Thyroid gland (tissue), 4 donors: ENCODE results near the gene ZNF385B. TPM values are rescaled to one million over a fixed set of nuclear protein-coding genes. Genes with fewer than 3 reads are reported as not detected.

ENCODE experiments used
- DNase-seq, 2 donors: peaks; one replicate each; pipeline ENCODE4 v3.0.0-alpha.2; 2019
- H3K27ac ChIP-seq, 3 donors: fragments of 200-600 bp; sonication (generic); 1 replicate in 2 of 3; 2 replicates in 1 of 3; pipeline ENCODE4 v1.5.1; 2016 to 2019; ENCODE audit warnings: mild to moderate bottlenecking in 1 of 3, moderate library complexity in 1 of 3
- H3K27me3 ChIP-seq: fragments of 200-600 bp; sonication (generic); one replicate; pipeline ENCODE4 v1.5.1; 2019
- H3K36me3 ChIP-seq, 2 donors: fragments of 200-600 bp; sonication (generic); one replicate each; pipeline ENCODE4 v1.5.1; 2016 to 2019
- H3K4me1 ChIP-seq, 2 donors: fragments of 200-600 bp; sonication (generic); one replicate each; pipeline ENCODE4 v1.5.1; 2017 to 2019
- H3K4me3 ChIP-seq, 3 donors: fragments of 200-600 bp; sonication (generic); replicated peaks in 1 of 3; 1 replicate in 2 of 3; 2 replicates in 1 of 3; pipeline ENCODE4 v1.5.1; 2016; ENCODE audit warnings: mild to moderate bottlenecking in 1 of 3
- H3K9me3 ChIP-seq: fragments of 200-600 bp; sonication (generic); one replicate; pipeline ENCODE4 v1.5.1; 2017
- CTCF ChIP-seq, 6 experiments: fragments of 200-600 bp in 3 of 6; fragments of 450-650 bp in 3 of 6; sonication (generic) in 3 of 6; IDR thresholded peaks; one replicate each; pipeline ENCODE4 v1.5.1; 2016 to 2019; ENCODE audit warnings: antibody characterized with exemption in 6 of 6, mild to moderate bottlenecking in 2 of 6, inconsistent platforms in 1 of 6, moderate library complexity in 1 of 6
- POLR2A ChIP-seq, 2 donors: fragments of 450-650 bp; IDR thresholded peaks; one replicate each; pipeline ENCODE4 v1.6.1; 2017; ENCODE audit warnings: antibody characterized with exemption in 2 of 2, mild to moderate bottlenecking in 2 of 2, moderate library complexity in 1 of 2
- WGBS, 2 donors: methylation state at CpG; one replicate each; pipeline ENCODE4 v1.1.5; 2017; 5-methylcytosine and 5-hydroxymethylcytosine counted together
- intact Hi-C: fragments of 100-400 bp; cut with DNase I; formaldehyde crosslinking; loops from one replicate; pipeline ENCODE4 v1.15.1; 2023
- total RNA-seq, 4 donors: library from RNA; depleted of rRNA; stranded (reverse); fragments of >200 nt; gene quantifications; one replicate each; pipeline ENCODE4 v1.2.3, GENCODE V29; 2016

Gene ZNF385B
- total RNA-seq, 4 donors from 2014 or later, result 1.3 to 2.8 (median 1.8) TPM

GRCh38 chr2:179554639-179555386, 306.6 kb downstream of the ZNF385B start:
- 90 to 91% methylated on average over 4 of the region's 4 CpGs for WGBS, 2 donors
- no peak for DNase-seq
- Histone ChIP-seq H3K4me3 (no peak overlapping the region), H3K9me3 (no peaks in the 10 kb centered on the region), H3K4me1 (no peaks in the 10 kb centered on the region), H3K27ac (no peak overlapping the region), H3K36me3 (no peaks in the 10 kb centered on the region), H3K27me3 (no peaks in the 10 kb centered on the region)
- intact Hi-C loops, result no loop called here
- TF ChIP-seq CTCF (IDR thresholded peaks at IDR 0.05), result no peak
- no peak for TF ChIP-seq POLR2A (IDR thresholded peaks at IDR 0.05)

GRCh38 chr2:179553382-179553781, 308.0 kb downstream of the ZNF385B start:
- no peak for DNase-seq
- no peaks in the 10 kb centered on the region for H3K4me1 ChIP-seq
- TF ChIP-seq POLR2A (IDR thresholded peaks at IDR 0.05) (no peak), CTCF (IDR thresholded peaks at IDR 0.05) (no peak)
- no peaks in the 10 kb centered on the region for H3K27me3 ChIP-seq
- no peaks in the 10 kb centered on the region for H3K9me3 ChIP-seq
- no peaks in the 10 kb centered on the region for H3K36me3 ChIP-seq
- WGBS, 2 donors, result 92 to 93% methylated on average over 3 of the region's 3 CpGs
- H3K27ac ChIP-seq, result no peak overlapping the region
- intact Hi-C loops, result no loop called here
- no peak overlapping the region for H3K4me3 ChIP-seq

- intact Hi-C loops, result no loop called here
- H3K4me1 ChIP-seq, result no peaks in the 10 kb centered on the region
- TF ChIP-seq POLR2A (IDR thresholded peaks at IDR 0.05) (no peak), CTCF (IDR thresholded peaks at IDR 0.05) (no peak)
- no peaks in the 10 kb centered on the region for H3K27me3 ChIP-seq
- H3K4me3 ChIP-seq, result no peak overlapping the region
- no peak overlapping the region for H3K27ac ChIP-seq
- 76 to 78% methylated on average over 1 of the region's 1 CpG for WGBS, 2 donors
- H3K9me3 ChIP-seq, result no peaks in the 10 kb centered on the region
- no peaks in the 10 kb centered on the region for H3K36me3 ChIP-seq
- DNase-seq, result no peak
Observed at GRCh38 chr2:179551539-179552045, 309.8 kb downstream of the ZNF385B start.

GRCh38 chr2:179550849-179551248, 310.6 kb downstream of the ZNF385B start:
- Histone ChIP-seq H3K27ac (no peak overlapping the region), H3K27me3 (no peaks in the 10 kb centered on the region), H3K4me3 (no peak overlapping the region), H3K36me3 (no peaks in the 10 kb centered on the region), H3K4me1 (no peaks in the 10 kb centered on the region), H3K9me3 (no peaks in the 10 kb centered on the region)
- no peak for DNase-seq
- TF ChIP-seq CTCF (IDR thresholded peaks at IDR 0.05), result no peak
- 90 to 92% methylated on average over 4 of the region's 4 CpGs for WGBS, 2 donors
- intact Hi-C loops, result no loop called here

GRCh38 chr2:179550214-179550613, 311.2 kb downstream of the ZNF385B start:
- no peaks in the 10 kb centered on the region for H3K4me1 ChIP-seq
- TF ChIP-seq CTCF (IDR thresholded peaks at IDR 0.05) (no peak), POLR2A (IDR thresholded peaks at IDR 0.05) (no peak)
- no peaks in the 10 kb centered on the region for H3K27me3 ChIP-seq
- H3K9me3 ChIP-seq, result no peaks in the 10 kb centered on the region
- no peak overlapping the region for H3K27ac ChIP-seq
- no peak for DNase-seq
- 95% methylated on average over 1 of the region's 1 CpG for WGBS, 2 donors
- H3K36me3 ChIP-seq, result no peaks in the 10 kb centered on the region
- H3K4me3 ChIP-seq, result no peak overlapping the region
- intact Hi-C loops, result no loop called here
